Activated T-cell treated with anti-CD3 and anti-CD28 coated beads, Interleukin-2, amount 50 U/mL, for 4 hours (primary cell): ENCODE results near the gene RPS19BP1. TPM values are rescaled to one million over a fixed set of nuclear protein-coding genes. Genes with fewer than 3 reads are reported as not detected.

Source experiments
- ATAC-seq, 2 donors: fragments of 200-7000 bp; cut with Tn5 transposase; one replicate each; pipeline ENCODE4 v1.10.0; 2021
- DNase-seq: peaks from one replicate; pipeline ENCODE4 v3.0.0-alpha.2; 2020
- H3K27me3 Mint-ChIP-seq: one replicate; pipeline ENCODE4 v1.8.0; 2021; ENCODE audit warnings: low read depth, mixed read lengths
- H3K36me3 Mint-ChIP-seq: one replicate; pipeline ENCODE4 v1.8.0; 2022; ENCODE audit warnings: mixed read lengths; ENCODE audit not compliant: insufficient read depth
- H3K4me1 Mint-ChIP-seq: one replicate; pipeline ENCODE4 v1.8.0; 2021; ENCODE audit warnings: low read depth, mixed read lengths
- H3K4me3 Mint-ChIP-seq: one replicate; pipeline ENCODE4 v1.8.0; 2021; ENCODE audit warnings: mild to moderate bottlenecking, moderate library complexity, mixed read lengths
- H3K9me3 Mint-ChIP-seq: one replicate; pipeline ENCODE4 v1.8.0; 2021; ENCODE audit warnings: mixed read lengths
- total RNA-seq, 3 donors: library from RNA; stranded (reverse); gene quantifications; one replicate each; pipeline ENCODE4 v1.2.1, GENCODE V29; 2021

Gene RPS19BP1
- total RNA-seq, 3 donors from 2014 or later = 198 to 208 (median 201) TPM

GRCh38 chr22:39546889-39547586, 14.5 kb upstream of the RPS19BP1 start:
- Mint-ChIP-seq H3K36me3 (no peaks in the 10 kb centered on the region), H3K27me3 (peaks cover 46% of the 10 kb centered on the region), H3K4me1 (peaks cover 17% of the 10 kb centered on the region), H3K9me3 (no peaks in the 10 kb centered on the region), H3K4me3 (no peak overlapping the region)
- DNase-seq (no peak), ATAC-seq (no peak)

GRCh38 chr22:39545386-39546365, 13.1 kb upstream of the RPS19BP1 start:
- DNase-seq = peak; percentile 68
- H3K4me3 Mint-ChIP-seq = peak overlapping the region; percentile 40
- ATAC-seq = peak; percentile 71 to 74
- peaks cover 17% of the 10 kb centered on the region for H3K4me1 Mint-ChIP-seq
- H3K27me3 Mint-ChIP-seq = peaks cover 42% of the 10 kb centered on the region
- H3K36me3 Mint-ChIP-seq = no peaks in the 10 kb centered on the region
- no peaks in the 10 kb centered on the region for H3K9me3 Mint-ChIP-seq

GRCh38 chr22:39543095-39543494, 10.5 kb upstream of the RPS19BP1 start:
- H3K4me3 Mint-ChIP-seq = no peak overlapping the region
- ATAC-seq = no peak

GRCh38 chr22:39537975-39538374, 5.4 kb upstream of the RPS19BP1 start:
- no peaks in the 10 kb centered on the region for H3K36me3 Mint-ChIP-seq
- H3K4me1 Mint-ChIP-seq = peaks cover 7% of the 10 kb centered on the region
- ATAC-seq (no peak), DNase-seq (no peak)
- H3K4me3 Mint-ChIP-seq = no peak overlapping the region
- H3K27me3 Mint-ChIP-seq = peaks cover under 1% of the 10 kb centered on the region
- H3K9me3 Mint-ChIP-seq = no peaks in the 10 kb centered on the region

More at GRCh38 chr22:39543095-39543494, 10.5 kb upstream of the RPS19BP1 start:
- H3K36me3 Mint-ChIP-seq = no peaks in the 10 kb centered on the region
- DNase-seq = no peak
- peaks cover 30% of the 10 kb centered on the region for H3K27me3 Mint-ChIP-seq
- no peaks in the 10 kb centered on the region for H3K9me3 Mint-ChIP-seq
- peaks cover 17% of the 10 kb centered on the region for H3K4me1 Mint-ChIP-seq

GRCh38 chr22:39536711-39537110, 4.2 kb upstream of the RPS19BP1 start:
- DNase-seq = no peak
- Mint-ChIP-seq H3K9me3 (no peaks in the 10 kb centered on the region), H3K4me3 (no peak overlapping the region), H3K4me1 (peaks cover 16% of the 10 kb centered on the region), H3K27me3 (no peaks in the 10 kb centered on the region), H3K36me3 (peaks cover 5% of the 10 kb centered on the region)
- ATAC-seq = no peak

- no peak for DNase-seq
- Mint-ChIP-seq H3K4me3 (no peak overlapping the region), H3K27me3 (no peaks in the 10 kb centered on the region), H3K36me3 (peaks cover 9% of the 10 kb centered on the region), H3K9me3 (no peaks in the 10 kb centered on the region), H3K4me1 (peaks cover 23% of the 10 kb centered on the region)
- ATAC-seq = no peak
Observed at GRCh38 chr22:39535831-39536449, 3.4 kb upstream of the RPS19BP1 start.

GRCh38 chr22:39535357-39535725, 2.8 kb upstream of the RPS19BP1 start:
- Mint-ChIP-seq H3K9me3 (no peaks in the 10 kb centered on the region), H3K4me1 (peaks cover 29% of the 10 kb centered on the region), H3K36me3 (peaks cover 12% of the 10 kb centered on the region), H3K27me3 (no peaks in the 10 kb centered on the region), H3K4me3 (no peak overlapping the region)
- DNase-seq (no peak), ATAC-seq (no peak)

GRCh38 chr22:39534591-39535356, 2.2 kb upstream of the RPS19BP1 start:
- peaks cover 35% of the 10 kb centered on the region for H3K4me1 Mint-ChIP-seq
- DNase-seq (peak; percentile 78), ATAC-seq (peak; percentile 27 to 29)
- H3K36me3 Mint-ChIP-seq = peaks cover 16% of the 10 kb centered on the region
- no peaks in the 10 kb centered on the region for H3K27me3 Mint-ChIP-seq
- no peak overlapping the region for H3K4me3 Mint-ChIP-seq
- H3K9me3 Mint-ChIP-seq = no peaks in the 10 kb centered on the region

- no peak for ATAC-seq
Observed at GRCh38 chr22:39534092-39534506, 1.6 kb upstream of the RPS19BP1 start.

GRCh38 chr22:39530692-39531331, 1.7 kb downstream of the RPS19BP1 start:
- Mint-ChIP-seq H3K36me3 (peaks cover 26% of the 10 kb centered on the region), H3K9me3 (no peaks in the 10 kb centered on the region), H3K27me3 (no peaks in the 10 kb centered on the region), H3K4me3 (peak overlapping the region; percentile 97), H3K4me1 (peaks cover 69% of the 10 kb centered on the region)
- ATAC-seq (no peak), DNase-seq (no peak)

More at GRCh38 chr22:39534092-39534506, 1.6 kb upstream of the RPS19BP1 start:
- Mint-ChIP-seq H3K4me1 (peaks cover 42% of the 10 kb centered on the region), H3K4me3 (no peak overlapping the region), H3K27me3 (no peaks in the 10 kb centered on the region), H3K9me3 (no peaks in the 10 kb centered on the region), H3K36me3 (peaks cover 22% of the 10 kb centered on the region)
- DNase-seq = no peak

- peak overlapping the region; percentile 97 for H3K4me3 Mint-ChIP-seq
- H3K4me1 Mint-ChIP-seq = peaks cover 74% of the 10 kb centered on the region
- no peaks in the 10 kb centered on the region for H3K27me3 Mint-ChIP-seq
- no peak for DNase-seq
- peaks cover 29% of the 10 kb centered on the region for H3K36me3 Mint-ChIP-seq
- ATAC-seq = no peak
- H3K9me3 Mint-ChIP-seq = no peaks in the 10 kb centered on the region
Observed at GRCh38 chr22:39530116-39530515, 2.4 kb downstream of the RPS19BP1 start.

GRCh38 chr22:39529487-39529851, 3.1 kb downstream of the RPS19BP1 start:
- DNase-seq (no peak), ATAC-seq (no peak)
- no peaks in the 10 kb centered on the region for H3K27me3 Mint-ChIP-seq
- peaks cover 33% of the 10 kb centered on the region for H3K36me3 Mint-ChIP-seq
- peaks cover 79% of the 10 kb centered on the region for H3K4me1 Mint-ChIP-seq
- no peaks in the 10 kb centered on the region for H3K9me3 Mint-ChIP-seq
- peak overlapping the region; percentile 97 for H3K4me3 Mint-ChIP-seq

GRCh38 chr22:39528681-39529486, 3.7 kb downstream of the RPS19BP1 start:
- Mint-ChIP-seq H3K36me3 (peaks cover 34% of the 10 kb centered on the region), H3K9me3 (no peaks in the 10 kb centered on the region), H3K27me3 (no peaks in the 10 kb centered on the region)

More at GRCh38 chr22:39528681-39529486, 3.7 kb downstream of the RPS19BP1 start:
- H3K4me3 Mint-ChIP-seq = peak overlapping the region; percentile 97
- peak; percentile 29 to 42 for ATAC-seq
- H3K4me1 Mint-ChIP-seq = peaks cover 80% of the 10 kb centered on the region
- DNase-seq = peak; percentile 85
